GM19468 (cell line): Measurements from ENCODE around the gene PPP1R12C.
"Not testable (repeated sequence)": the region's sequence is repeated elsewhere in the genome, so short reads cannot be mapped to it uniquely, and the experiment has no call there.

Source experiments
- ATAC-seq: cut with Tn5 transposase; IDR thresholded peaks from one replicate; pipeline ENCODE4 v1.9.1; 2021; ENCODE audit warnings: mild to moderate bottlenecking, moderate library complexity, moderate number of reproducible peaks; ENCODE audit not compliant: unreplicated experiment; ENCODE audit errors: extremely low read depth

The PPP1R12C gene

DNA sequence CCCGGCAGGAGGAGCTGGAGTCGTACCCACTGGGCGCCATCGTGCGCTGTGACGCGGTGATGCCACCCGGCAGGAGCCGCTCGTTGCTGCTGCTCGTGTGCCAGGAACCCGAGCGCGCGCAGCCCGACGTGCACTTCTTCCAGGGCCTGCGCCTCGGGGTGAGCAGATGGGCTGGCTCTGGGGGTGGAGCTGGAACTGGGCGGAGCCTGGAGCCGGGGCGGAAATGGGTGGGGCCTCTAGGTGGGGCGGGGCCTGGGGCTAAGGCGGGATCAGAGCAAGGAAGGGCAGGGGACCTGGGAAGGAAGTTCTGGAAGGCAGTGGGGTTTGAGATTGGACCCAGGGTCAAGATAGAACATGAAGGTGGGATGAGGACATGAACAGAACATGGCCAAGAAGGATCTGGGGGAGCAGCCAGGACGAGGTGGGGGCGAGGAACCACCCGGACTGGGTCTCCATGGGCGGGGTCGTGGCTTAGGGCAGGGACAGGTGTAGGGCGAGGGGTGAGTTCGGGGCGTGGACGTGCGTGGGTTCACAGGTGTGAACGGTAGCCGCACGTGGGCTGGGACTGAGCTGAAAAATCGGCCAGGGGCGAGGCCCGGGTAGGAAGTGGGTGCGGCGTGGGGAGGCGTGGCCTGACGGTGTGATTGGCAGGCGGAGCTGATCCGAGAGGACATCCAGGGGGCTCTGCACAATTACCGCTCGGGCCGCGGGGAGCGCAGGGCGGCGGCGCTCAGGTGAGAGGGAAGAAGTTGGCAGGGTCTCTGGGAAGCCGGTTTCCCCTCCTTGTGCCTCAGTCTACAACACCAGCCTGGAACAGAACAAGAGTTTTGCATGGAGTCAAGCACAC lies 37.1 kb downstream of the PPP1R12C start:
- ATAC-seq: no peak

DNA sequence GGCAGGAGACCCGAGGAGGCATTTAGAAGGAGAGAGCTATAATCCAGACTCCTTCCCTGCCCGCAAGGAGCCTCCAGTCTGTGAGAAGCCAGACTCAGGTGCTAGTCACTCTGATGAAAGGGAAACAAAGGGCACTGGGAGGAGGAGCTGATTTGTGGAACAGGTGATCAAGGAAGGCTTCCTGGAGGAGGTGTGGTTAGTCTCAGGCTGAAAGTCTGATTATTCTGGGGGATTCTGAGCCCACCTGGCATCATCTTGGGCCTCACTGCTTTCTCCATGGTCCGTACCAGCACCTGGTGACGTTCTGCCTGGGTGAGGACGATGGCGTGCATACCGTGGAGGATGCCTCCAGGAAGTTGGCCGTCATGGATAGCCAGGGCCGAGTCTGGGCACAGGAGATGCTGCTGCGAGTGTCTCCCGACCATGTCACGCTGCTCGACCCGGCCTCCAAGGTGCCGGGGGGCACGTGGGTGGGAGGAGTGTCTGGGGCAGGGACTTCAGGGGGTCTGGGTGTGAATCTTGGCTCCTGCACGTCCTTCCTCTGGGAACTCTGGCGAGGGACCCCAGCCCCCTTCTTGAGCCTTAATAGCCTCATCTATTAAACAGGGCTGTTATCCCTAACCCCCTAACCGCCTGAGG lies 37.9 kb downstream of the PPP1R12C start:
- ATAC-seq: no peak

DNA sequence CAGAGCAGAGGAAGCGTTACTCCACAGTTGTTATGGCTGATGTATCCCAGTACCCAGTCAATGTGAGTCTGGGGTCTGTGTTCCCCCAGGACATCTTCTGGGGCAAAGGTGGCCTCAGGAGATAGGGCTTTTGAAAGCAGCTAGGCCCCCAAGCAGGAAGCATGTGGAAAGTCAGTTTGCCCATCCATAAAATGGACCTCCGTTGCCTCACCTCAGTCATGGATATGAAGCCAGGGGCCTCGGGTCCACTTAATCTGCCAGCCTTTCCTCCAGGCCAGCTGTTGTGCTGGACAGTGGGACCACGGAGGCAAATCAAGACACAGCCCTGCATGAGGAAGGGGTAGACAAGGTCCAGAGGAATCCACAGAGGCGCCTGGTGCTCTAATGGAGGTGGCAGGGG lies 38.4 kb downstream of the PPP1R12C start:
- ATAC-seq: no peak

DNA sequence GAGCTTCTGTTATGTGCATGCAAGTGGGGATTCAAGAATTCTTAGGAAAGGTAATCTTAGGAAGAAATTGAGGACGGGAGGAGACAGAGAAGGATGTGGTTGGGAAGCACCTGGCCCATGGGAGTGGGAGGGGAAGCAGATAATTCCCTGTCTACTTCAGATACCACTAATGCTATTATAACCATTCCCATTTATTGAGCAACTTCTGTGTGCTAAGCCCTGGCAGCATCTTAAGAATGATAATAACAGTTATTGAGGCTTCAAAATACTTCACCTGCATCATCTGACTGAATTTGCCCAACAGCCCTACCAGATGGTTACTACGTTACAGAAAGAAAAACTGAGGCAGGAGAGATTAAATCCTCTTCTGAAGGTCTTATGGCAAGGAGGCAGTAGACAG lies 40.3 kb downstream of the PPP1R12C start:
- no peak for ATAC-seq

DNA sequence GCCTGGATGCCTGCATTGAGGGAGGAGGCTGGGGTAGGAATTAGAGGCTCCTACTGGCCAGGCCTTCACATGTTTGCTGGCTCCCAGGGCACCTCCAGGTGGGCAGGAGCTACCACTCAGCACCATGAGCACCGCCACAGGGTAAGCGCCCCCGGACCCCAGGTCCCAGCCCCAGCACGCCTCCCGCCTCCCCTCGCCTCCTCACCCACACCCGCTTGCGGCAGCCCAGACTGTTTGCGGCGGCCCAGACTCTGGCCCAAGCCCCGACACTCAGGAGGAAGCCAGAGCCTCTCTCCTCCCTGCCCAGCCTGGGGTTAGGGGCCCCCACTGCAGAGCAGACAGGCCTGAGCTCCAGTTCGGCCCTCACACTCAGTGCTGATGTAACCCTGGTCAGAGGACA lies 41.1 kb downstream of the PPP1R12C start:
- ATAC-seq: no peak

DNA sequence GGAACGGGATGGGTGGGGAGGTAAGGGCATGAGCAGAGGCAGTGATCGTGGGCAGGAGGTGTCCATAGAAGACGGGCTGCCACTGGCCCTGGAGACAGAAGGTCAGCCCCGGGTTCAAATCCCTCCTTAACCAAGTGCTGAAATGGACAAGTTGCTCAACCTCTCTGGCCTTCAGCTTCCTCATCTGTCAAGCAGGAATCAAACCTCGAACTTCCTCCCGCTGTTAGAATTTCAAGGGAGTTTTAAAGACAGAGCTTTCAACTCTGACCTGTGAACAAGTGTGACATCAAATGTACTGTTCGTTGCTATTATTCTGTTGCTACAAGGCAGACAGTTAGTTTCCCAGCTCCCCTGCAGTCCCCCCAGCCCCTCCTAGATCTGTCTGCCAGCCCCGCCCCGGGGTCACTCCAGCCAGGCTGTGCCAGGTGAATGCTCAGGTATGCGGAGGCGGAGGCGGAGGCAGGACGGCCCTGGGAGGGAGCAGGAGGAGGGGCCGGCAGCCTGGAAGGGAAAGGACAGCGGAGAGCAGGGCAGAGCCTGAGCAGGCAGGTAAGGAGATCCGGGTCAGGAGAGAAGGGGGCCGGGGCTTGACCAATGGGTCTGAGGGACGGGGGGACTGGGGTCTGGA lies 42.0 kb downstream of the PPP1R12C start, which contains the start of gene EPS8L1:
TSS of gene EPS8L1 (plus strand) at position 499 of the 628 bp plus-strand sequence. CDS start 576 bp downstream, outside the sequence.
- no peak for ATAC-seq

DNA sequence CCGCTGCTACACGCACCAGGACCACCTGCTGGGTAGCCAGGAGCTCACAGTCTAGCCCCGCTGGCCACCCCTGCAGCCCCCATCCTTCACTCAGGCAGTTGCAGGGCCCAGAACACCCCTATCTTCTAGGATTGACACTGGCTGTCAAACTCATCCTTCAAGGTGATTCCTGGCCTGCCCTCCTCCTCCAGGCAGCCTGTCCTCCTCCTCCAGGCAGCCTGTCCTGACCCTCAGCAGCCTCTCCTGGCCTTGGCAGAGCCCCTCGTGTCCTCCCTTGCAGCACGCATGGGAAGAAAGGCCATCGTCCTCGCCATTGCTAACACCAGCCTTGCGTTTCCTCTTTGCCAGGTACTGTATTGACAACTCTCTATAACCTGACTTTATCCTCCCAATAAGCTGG lies 45.5 kb downstream of the PPP1R12C start:
- ATAC-seq: no peak

DNA sequence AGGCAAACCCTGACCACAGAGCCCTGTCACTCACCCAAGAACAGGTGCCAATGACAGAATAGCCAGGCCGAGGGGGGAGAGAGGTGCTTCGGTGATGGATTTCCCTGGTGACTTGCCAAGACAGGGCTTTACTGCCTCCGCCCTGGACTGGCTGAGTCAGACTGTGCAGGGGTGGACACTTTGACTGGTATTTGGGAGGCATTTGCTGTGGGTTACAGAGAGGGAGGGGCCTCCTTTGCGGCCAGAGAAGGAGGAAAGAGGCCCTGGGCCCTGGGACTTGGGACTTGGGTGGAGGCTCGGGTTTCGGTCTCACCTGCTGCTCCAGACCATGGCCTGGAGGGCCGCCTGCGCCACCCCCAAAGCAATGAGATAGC lies 46.3 kb downstream of the PPP1R12C start:
- no peak for ATAC-seq

DNA sequence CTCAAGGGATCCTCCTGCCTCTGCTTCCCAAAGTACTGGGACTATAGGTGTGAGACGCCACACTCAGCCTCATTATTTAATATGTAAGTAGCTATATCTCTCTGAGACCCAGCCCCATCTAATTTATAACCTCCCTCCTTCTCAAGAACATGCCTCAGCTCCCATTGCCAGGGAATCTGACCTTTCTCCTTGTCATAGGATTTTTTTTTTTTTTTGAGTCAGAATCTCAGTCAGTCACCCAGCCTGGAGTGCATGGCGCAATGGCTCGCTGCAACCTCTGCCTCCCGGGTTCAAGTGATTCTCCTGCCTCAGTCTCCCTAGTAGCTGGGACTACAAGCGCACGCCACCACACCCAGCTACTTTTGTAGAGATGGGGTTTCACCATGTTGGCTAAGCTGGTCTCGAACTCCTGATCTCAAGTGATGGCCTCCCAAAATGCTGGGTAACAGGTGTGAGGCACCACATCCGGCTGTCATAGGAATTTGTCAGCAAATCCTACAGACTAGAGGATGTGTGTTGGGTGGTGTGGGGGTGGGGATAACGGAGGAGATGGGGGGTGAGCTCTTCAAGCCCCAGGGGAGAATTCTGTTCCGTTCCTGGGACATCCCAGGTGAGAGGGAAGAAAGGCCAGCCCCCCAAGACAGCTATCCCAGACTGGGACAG lies 46.8 kb downstream of the PPP1R12C start:
- ATAC-seq: no peak

DNA sequence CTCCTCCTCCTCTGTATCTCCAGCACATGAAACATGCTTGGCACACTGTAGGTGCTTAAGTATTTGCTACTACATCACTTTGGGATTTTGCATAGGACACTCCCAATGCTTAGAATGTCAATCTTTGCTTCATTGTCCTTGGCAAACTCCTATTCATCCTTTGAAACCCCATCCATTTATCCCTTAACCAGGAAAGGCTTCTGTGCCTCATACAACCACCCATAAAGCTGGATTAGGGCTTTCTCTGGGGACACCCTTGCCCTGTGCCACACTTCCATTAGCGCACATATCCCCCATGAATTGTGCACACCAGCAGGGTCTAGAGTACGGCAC lies 47.6 kb downstream of the PPP1R12C start:
- no peak for ATAC-seq

DNA sequence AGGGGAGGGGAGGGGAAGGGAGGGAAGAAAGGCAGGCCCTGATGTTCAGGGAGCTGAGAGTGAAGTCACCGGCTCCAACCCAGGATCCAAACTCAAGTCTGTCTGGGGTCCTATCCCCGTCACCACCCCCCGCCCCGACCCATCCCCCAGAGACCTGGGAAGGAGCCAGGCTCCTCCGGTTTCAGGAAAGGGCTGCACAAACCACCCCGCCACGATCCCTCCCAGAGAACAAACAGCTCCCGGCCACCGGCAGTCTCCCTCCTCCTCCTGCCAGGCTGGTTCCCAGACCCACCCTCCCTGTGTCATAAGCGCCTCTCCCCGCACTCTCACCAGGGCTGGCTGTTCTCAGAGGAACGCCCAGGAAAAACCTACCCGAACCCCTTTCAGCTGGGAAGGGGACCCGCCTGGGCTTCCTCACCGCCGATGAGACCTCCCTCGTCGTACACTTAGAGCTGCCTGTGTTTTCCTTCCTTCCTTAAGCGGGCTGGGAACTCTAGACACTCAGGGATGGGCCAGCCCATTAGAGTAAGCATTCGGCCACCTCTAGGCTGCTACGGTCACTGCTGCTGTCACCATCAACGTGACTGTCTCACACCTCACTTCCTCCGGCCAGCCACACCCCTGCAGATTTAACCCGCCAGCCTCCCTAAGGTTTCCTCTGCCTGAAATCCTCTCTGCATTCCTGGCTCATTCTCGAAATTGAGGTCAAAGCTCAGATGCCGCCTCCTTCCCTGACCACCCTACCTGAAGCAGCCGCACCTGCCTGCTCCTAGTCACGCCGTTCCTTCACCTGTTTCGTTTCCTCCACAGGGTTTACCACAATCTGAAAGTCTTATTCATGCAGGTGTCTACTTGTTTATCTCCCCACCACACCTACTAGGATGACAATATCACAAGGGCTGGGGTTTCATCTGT lies 48.2 kb downstream of the PPP1R12C start:
- no peak for ATAC-seq

DNA sequence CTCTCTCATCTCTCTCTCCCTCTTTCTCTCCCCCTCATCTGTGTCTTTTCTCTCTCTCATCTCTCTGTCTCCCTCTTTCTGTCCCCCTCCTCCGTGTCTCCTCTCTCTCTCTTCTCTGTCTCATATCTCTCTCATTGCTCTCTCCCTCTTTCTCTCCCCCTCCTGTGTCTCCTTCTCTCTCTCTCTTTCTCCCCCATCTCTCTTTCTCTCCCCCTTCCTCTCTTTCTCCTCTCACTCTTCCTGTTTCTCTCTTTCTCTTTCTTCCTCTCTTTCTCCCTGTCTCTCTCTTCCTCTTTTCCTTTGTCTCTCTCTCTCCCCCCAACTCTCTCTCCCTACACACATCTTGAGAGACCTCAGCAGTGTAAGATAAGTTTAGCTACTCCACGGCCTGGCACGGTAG lies 49.6 kb downstream of the PPP1R12C start:
- no peak for ATAC-seq

DNA sequence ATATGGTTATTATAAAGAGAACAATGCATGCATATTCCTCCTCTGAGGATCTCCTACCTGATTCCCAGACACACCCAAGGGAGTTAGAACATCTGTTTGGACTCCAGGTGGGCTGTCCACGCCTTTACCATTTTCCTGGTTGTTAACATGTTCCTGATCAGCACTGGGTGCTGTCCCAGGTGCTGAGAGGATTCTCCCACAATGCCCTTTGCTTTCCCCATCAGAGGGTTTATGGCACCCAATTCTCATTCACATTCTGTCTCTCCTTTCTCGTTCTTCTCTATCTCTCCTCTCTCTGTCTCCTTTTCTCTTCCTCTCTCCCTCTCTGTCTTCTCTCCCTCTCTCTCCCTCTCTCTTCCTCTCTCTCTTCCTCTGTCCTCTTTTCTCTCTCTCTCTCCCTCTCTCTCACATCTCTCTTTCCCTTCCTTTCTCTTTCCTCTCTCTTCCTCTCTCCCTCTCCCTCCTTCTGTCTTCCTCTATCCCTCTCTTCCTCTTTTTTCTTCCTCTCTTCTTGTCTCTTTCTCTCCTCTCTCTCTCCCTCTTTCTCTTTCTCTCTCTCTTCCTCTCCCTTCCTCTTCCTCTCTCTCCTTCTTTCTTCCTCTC lies 51.2 kb downstream of the PPP1R12C start:
- ATAC-seq: no peak

DNA sequence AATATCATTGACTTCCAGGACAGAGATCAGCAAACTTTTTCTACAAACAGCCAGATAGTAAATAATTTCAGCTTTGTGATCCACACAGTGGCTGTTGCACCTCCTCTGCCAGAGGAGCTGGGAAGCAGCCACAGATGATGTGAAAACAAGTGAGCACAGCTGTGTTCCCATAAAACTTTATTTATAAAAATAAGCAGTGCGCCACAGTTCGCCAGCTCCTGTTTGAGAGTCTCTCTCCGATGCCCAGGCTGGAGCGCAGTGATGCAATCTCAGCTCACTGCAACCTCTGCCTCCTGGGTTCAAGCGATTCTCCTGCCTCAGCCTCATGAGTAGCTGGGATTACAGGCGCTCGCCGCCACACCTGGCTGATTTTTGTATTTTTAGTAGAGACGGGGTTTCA lies 51.9 kb downstream of the PPP1R12C start:
- not testable (repeated sequence) for ATAC-seq

DNA sequence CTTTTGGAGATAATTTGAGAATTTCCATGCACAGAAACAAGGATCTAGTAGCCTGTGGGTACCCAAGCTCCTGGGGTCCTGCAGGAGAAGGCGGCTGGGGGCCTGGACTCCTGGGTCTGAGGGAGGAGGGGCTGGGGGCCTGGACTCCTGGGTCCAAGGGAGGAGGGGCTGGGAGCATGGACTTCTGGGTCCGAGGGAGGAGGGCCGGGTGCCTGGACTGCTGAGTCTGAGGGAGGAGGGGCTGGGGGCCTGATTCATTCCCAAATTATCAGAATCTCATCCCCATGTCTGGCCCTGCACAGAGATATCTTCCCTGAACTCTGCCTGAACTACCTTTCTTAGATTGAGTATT lies 54.0 kb downstream of the PPP1R12C start:
- no peak for ATAC-seq

DNA sequence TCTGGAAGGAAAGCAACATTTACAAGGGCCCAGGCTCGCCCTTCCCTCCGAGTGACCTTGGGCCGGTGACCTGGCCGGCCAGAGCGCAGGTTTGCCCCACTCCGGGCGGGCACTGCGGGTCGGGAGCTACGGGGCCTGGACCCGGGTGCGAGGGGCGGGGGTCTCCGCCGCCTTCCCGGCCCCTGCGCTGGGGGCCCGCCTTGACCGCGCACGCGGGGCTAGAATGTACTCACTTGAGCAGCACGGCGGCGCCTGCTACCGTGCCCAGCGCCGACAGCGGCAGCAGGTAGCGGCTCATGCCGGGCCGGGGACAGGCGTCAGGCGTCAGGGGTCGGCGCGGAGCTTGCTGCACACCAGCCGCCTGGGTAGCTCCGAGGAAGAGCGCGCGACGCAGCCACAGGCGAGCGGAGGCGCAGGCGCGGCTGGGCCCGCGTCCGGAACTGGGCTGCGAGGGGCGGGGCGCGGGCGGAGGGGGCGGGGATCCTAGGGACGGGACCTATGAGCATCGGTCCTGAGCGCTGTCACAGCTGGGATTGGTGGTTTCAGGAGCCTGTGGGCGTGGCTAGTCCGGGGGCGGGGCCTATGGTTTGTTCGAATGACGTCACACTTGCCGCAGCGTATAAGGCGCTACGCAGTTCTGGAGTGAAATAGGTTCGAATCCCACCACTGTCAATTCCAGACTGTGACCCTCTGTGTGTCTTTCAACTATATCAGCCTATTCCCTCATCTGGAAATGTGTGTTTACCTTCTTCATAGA lies 54.5 kb downstream of the PPP1R12C start, which contains the start of gene RDH13:
TSS of gene RDH13 (minus strand) at position 414 of the 757 bp plus-strand sequence. CDS start at position 298, 116 bp downstream.
- peak; percentile 55 for ATAC-seq

DNA sequence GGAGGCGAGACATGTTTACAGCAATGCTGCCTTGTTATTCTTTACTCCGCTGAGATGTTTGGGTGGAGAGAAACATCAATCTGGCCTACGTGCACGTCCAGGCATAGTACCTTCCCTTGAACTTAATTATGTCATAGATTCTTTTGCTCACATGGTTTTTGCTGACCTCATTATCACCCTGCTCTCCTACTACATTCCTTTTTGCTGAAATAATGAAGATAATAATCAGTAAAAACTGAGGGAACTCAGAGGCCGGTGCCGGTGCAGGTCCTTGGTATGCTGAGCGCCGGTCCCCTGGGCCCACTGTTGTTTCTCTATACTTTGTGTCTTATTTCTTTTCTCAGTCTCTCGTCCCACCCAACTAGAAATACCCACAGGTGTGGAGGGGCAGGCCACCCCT lies 57.1 kb downstream of the PPP1R12C start:
- ATAC-seq: not testable (repeated sequence)

DNA sequence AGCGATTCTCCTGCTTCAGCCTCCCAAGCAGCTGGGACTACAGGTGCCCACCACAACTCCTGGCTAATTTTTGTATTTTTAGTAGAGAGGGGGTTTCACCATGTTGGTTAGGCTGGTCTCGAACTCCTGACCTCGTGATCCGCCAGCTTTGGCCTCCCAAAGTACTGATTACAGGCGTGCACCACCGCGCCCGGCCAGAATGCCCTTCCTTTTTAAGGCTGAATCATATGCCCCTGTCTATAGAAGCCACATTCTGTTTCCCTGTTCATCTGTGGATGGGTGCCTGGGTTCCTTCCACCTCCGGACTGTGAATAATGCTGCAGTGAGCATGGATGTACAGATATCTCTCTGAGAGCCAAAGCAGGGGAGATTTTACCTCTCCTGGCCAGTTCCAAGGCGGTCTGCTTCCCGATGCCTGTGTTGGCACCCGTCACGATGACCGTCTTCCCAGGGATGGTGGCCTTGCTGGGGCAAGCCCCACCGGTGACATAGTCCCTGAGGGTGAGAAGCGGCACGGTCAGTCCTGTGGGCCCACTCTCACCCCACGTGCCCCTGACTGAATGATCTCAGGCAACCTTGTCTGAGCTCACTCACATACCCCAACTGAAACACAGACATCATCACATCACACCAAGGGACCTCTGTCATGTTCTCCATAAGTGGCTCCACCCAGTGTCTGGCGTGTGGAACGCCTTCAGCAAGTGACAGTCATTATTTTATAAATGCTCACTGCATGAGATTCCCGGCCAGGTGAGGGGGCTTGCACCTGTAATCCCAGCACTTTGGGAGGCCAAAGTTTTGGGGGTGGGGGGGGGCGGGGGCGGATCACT lies 58.4 kb downstream of the PPP1R12C start:
- ATAC-seq: no peak
